ENCODE results near the gene TNRC6C.

Gene TNRC6C

GRCh38 chr17:78013683-78014467 lies 55.4 kb downstream of the TNRC6C start:
- DNase-seq (ENCODE audit: low read depth): peak; percentile 32

- no peak for DNase-seq (ENCODE audit: low read depth)
Measured at GRCh38 chr17:78014646-78015045, 56.1 kb downstream of the TNRC6C start.

- DNase-seq (ENCODE audit: low read depth): no peak
Measured at GRCh38 chr17:78016852-78017251, 58.3 kb downstream of the TNRC6C start.

GRCh38 chr17:78019367-78019975 lies 61.0 kb downstream of the TNRC6C start:
- DNase-seq (ENCODE audit: low read depth): no peak

GRCh38 chr17:78019976-78020716 lies 61.6 kb downstream of the TNRC6C start:
- DNase-seq (ENCODE audit: low read depth): no peak

GRCh38 chr17:78020717-78021108 lies 62.2 kb downstream of the TNRC6C start:
- DNase-seq (ENCODE audit: low read depth): no peak

- DNase-seq (ENCODE audit: low read depth): no peak
Measured at GRCh38 chr17:78022425-78022824, 63.9 kb downstream of the TNRC6C start.

- no peak for DNase-seq (ENCODE audit: low read depth)
Measured at GRCh38 chr17:78023042-78023441, 64.5 kb downstream of the TNRC6C start.

- no peak for DNase-seq (ENCODE audit: low read depth)
Measured at GRCh38 chr17:78026381-78026780, 67.9 kb downstream of the TNRC6C start.

- DNase-seq (ENCODE audit: low read depth): no peak
Measured at GRCh38 chr17:78027121-78027520, 68.6 kb downstream of the TNRC6C start.

GRCh38 chr17:78029697-78030096 lies 71.2 kb downstream of the TNRC6C start:
- DNase-seq (ENCODE audit: low read depth): no peak

- DNase-seq (ENCODE audit: low read depth): no peak
Measured at GRCh38 chr17:78031435-78031834, 72.9 kb downstream of the TNRC6C start.

GRCh38 chr17:78032166-78032565 lies 73.7 kb downstream of the TNRC6C start:
- no peak for DNase-seq (ENCODE audit: low read depth)

- DNase-seq (ENCODE audit: low read depth): no peak
Measured at GRCh38 chr17:78034429-78035091, 76.1 kb downstream of the TNRC6C start.

- DNase-seq (ENCODE audit: low read depth): no peak
Measured at GRCh38 chr17:78037280-78037679, 78.8 kb downstream of the TNRC6C start.

- no peak for DNase-seq (ENCODE audit: low read depth)
Measured at GRCh38 chr17:78038748-78039288, 80.3 kb downstream of the TNRC6C start.

- no peak for DNase-seq (ENCODE audit: low read depth)
Measured at GRCh38 chr17:78039581-78039980, 81.1 kb downstream of the TNRC6C start.

- DNase-seq (ENCODE audit: low read depth): no peak
Measured at GRCh38 chr17:78040440-78041385, 82.2 kb downstream of the TNRC6C start.

GRCh38 chr17:78041386-78042179 lies 83.1 kb downstream of the TNRC6C start:
- DNase-seq (ENCODE audit: low read depth): no peak

- no peak for DNase-seq (ENCODE audit: low read depth)
Measured at GRCh38 chr17:78042542-78042941, 84.0 kb downstream of the TNRC6C start.
